K562 (cell line): ENCODE data around the gene PGRMC2. TPM values are rescaled to one million over a fixed set of nuclear protein-coding genes. Genes with fewer than 3 reads are reported as not detected.

Experiments
- IRF2 ChIP-seq: sonication (generic); formaldehyde crosslinking; IDR thresholded peaks from 2 replicates; pipeline ENCODE4 v1.8.1; 2022; ENCODE audit warnings: mild to moderate bottlenecking, missing genetic modification reagents
- NFIC ChIP-seq: fragments of 450-650 bp; IDR thresholded peaks from 2 replicates; pipeline ENCODE4 v1.6.1; 2017; ENCODE audit warnings: mild to moderate bottlenecking, inconsistent platforms
- ZNF143 ChIP-seq: sonication (generic); formaldehyde crosslinking; IDR thresholded peaks from 2 replicates; pipeline ENCODE4 v1.9.0; 2022; ENCODE audit warnings: mild to moderate bottlenecking, missing genetic modification reagents
- polyA plus RNA-seq, 8 experiments: library from polyadenylated mRNA; depleted of rRNA in 4 of 8; stranded (reverse) in 5 of 8; unstranded in 3 of 8; fragments of >200 nt; fragmentation: Nextera tagmentation in 2 of 8; fragmentation: Illumina TruSeq in 1 of 8; extraction: Ambion mirVana in 2 of 8; extraction: Trizol in 1 of 8; gene quantifications; 2 replicates each; pipeline versions ENCODE4 v1.2.1 to v1.2.3, GENCODE V29; 2011 to 2014; ENCODE audit warnings: inconsistent platforms in 1 of 8, missing spikeins in 1 of 8
- total RNA-seq, 7 experiments: library from RNA; depleted of rRNA in 6 of 7; stranded (reverse); fragments of >200 nt in 6 of 7; fragmentation: Illumina TruSeq in 2 of 7; extraction: Trizol in 2 of 7; gene quantifications; 2 replicates each; pipeline versions ENCODE4 v1.2.1 to v1.2.3, GENCODE V29; 2011 to 2021; ENCODE audit warnings: low replicate concordance in 1 of 7
- TF ChIP-seq, protein P1 (sequence below): fragments of 200-400 bp; formaldehyde crosslinking; IDR thresholded peaks from 2 replicates; pipeline ENCODE4 v1.6.1; 2017; ENCODE audit warnings: mild to moderate bottlenecking, low read depth, low read length, moderate library complexity
- TF ChIP-seq, protein P2 (sequence below): sonication (generic); formaldehyde crosslinking; IDR thresholded peaks from 2 replicates; pipeline ENCODE4 v1.8.0; 2022; ENCODE audit warnings: missing genetic modification reagents, mild to moderate bottlenecking, borderline replicate concordance
- TF ChIP-seq, protein P3 (sequence below): fragments of 450-650 bp; IDR thresholded peaks from 2 replicates; pipeline ENCODE4 v1.6.1; 2016; ENCODE audit warnings: borderline replicate concordance

PGRMC2 gene
- total and polyA plus RNA-seq, 9 of the 15 experiments (the other 6 are each of a cell fraction or from before 2014, with no cell fraction given): 12.4 to 81.3 (median 22.7) TPM

DNA sequence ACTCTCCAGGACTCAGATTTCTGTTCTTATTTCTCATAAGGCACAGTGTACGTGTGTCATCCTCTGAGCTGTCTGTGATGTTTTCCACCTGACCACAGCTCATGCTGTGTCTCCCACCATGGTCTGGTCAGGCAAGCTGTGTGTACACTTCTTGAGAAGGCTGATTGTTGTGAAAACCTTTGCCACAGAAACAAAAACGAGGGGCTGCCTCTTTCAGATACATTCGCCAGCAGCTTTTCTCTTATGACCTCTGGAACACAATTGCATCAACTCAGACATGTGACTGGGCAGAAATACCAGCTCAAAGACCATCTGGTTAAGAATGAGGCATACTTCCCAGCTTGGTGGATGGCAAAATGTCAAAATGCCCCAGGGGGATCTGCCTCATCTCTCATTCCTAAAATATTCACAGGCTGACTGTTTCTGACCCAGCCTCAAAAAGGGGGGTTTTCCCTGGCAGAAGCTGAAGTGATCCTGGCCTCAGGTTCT lies 46.1 kb downstream of the PGRMC2 start (continued):
- TF ChIP-seq, protein P1, sequence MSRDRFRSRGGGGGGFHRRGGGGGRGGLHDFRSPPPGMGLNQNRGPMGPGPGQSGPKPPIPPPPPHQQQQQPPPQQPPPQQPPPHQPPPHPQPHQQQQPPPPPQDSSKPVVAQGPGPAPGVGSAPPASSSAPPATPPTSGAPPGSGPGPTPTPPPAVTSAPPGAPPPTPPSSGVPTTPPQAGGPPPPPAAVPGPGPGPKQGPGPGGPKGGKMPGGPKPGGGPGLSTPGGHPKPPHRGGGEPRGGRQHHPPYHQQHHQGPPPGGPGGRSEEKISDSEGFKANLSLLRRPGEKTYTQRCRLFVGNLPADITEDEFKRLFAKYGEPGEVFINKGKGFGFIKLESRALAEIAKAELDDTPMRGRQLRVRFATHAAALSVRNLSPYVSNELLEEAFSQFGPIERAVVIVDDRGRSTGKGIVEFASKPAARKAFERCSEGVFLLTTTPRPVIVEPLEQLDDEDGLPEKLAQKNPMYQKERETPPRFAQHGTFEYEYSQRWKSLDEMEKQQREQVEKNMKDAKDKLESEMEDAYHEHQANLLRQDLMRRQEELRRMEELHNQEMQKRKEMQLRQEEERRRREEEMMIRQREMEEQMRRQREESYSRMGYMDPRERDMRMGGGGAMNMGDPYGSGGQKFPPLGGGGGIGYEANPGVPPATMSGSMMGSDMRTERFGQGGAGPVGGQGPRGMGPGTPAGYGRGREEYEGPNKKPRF: no peak
- TF ChIP-seq NFIC (no peak), IRF2 (CRISPR knock-in tag) (no peak), ZNF143 (CRISPR knock-in tag) (no peak)
- TF ChIP-seq, protein P2, sequence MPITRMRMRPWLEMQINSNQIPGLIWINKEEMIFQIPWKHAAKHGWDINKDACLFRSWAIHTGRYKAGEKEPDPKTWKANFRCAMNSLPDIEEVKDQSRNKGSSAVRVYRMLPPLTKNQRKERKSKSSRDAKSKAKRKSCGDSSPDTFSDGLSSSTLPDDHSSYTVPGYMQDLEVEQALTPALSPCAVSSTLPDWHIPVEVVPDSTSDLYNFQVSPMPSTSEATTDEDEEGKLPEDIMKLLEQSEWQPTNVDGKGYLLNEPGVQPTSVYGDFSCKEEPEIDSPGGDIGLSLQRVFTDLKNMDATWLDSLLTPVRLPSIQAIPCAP (CRISPR knock-in tag): no peak
- TF ChIP-seq, protein P3, sequence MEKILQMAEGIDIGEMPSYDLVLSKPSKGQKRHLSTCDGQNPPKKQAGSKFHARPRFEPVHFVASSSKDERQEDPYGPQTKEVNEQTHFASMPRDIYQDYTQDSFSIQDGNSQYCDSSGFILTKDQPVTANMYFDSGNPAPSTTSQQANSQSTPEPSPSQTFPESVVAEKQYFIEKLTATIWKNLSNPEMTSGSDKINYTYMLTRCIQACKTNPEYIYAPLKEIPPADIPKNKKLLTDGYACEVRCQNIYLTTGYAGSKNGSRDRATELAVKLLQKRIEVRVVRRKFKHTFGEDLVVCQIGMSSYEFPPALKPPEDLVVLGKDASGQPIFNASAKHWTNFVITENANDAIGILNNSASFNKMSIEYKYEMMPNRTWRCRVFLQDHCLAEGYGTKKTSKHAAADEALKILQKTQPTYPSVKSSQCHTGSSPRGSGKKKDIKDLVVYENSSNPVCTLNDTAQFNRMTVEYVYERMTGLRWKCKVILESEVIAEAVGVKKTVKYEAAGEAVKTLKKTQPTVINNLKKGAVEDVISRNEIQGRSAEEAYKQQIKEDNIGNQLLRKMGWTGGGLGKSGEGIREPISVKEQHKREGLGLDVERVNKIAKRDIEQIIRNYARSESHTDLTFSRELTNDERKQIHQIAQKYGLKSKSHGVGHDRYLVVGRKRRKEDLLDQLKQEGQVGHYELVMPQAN: no peak
